ENCODE measurements around the gene FUT8.

Gene FUT8

GRCh38 chr14:65575389-65575788, 162.9 kb downstream of the FUT8 start:
- H3K36me3 ChIP-seq (ENCODE audit: insufficient read depth): no peaks in the 10 kb centered on the region

DNA sequence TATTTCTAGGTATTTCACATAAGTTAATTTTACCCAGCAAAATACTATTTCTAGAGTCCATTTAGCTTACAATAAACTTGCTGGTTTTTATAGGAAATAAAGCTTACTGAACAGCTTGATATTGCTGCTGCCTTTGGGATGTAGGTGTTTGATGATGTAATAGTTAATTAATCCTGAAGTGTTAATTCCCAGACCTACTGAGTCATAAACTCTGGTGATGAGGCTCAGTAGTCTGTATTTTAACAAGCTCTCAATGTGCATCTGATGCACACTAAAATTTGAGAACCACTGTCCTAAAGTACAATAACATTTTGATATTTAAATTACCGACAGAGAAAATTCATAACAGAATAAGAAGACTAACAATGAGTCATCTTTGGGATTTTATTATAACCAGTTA, 168.4 kb downstream of the FUT8 start:
- TF ChIP-seq, protein P1, sequence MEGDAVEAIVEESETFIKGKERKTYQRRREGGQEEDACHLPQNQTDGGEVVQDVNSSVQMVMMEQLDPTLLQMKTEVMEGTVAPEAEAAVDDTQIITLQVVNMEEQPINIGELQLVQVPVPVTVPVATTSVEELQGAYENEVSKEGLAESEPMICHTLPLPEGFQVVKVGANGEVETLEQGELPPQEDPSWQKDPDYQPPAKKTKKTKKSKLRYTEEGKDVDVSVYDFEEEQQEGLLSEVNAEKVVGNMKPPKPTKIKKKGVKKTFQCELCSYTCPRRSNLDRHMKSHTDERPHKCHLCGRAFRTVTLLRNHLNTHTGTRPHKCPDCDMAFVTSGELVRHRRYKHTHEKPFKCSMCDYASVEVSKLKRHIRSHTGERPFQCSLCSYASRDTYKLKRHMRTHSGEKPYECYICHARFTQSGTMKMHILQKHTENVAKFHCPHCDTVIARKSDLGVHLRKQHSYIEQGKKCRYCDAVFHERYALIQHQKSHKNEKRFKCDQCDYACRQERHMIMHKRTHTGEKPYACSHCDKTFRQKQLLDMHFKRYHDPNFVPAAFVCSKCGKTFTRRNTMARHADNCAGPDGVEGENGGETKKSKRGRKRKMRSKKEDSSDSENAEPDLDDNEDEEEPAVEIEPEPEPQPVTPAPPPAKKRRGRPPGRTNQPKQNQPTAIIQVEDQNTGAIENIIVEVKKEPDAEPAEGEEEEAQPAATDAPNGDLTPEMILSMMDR (conservative IDR thresholded peaks at IDR 0.05; ENCODE audit: low read depth, low read length): no peak
- Histone ChIP-seq H3K4me1 (ENCODE audit: low read depth, poor library complexity, severe bottlenecking) (no peaks in the 10 kb centered on the region), H3K4me3 (IDR thresholded peaks at IDR 0.05; ENCODE audit: insufficient read depth, low read depth, low read length) (no peak overlapping the region), H3K4me2 (no peak overlapping the region), H2AFZ (ENCODE audit: low read depth) (no peak overlapping the region), H3K79me2 (ENCODE audit: insufficient read depth, low read depth) (no peaks in the 10 kb centered on the region), H3K36me3 (ENCODE audit: insufficient read depth) (no peaks in the 10 kb centered on the region), H3K27ac (no peak overlapping the region), H3K9ac (no peak overlapping the region), H3K27me3 (ENCODE audit: insufficient read depth, low read depth) (no peaks in the 10 kb centered on the region), H4K20me1 (ENCODE audit: insufficient read depth) (no peaks in the 10 kb centered on the region)

More at GRCh38 chr14:65575389-65575788, 162.9 kb downstream of the FUT8 start:
- TF ChIP-seq, protein P1 (conservative IDR thresholded peaks at IDR 0.05; ENCODE audit: low read depth, low read length): no peak
- no peak overlapping the region for H3K27ac ChIP-seq
- H3K79me2 ChIP-seq (ENCODE audit: insufficient read depth, low read depth): no peaks in the 10 kb centered on the region
- no peak overlapping the region for H3K9ac ChIP-seq
- no peak overlapping the region for H2AFZ ChIP-seq (ENCODE audit: low read depth)
- no peaks in the 10 kb centered on the region for H4K20me1 ChIP-seq (ENCODE audit: insufficient read depth)
- H3K4me3 ChIP-seq (IDR thresholded peaks at IDR 0.05; ENCODE audit: insufficient read depth, low read depth, low read length): no peak overlapping the region
- no peaks in the 10 kb centered on the region for H3K4me1 ChIP-seq (ENCODE audit: low read depth, poor library complexity, severe bottlenecking)
- H3K4me2 ChIP-seq: no peak overlapping the region
- H3K27me3 ChIP-seq (ENCODE audit: insufficient read depth, low read depth): no peaks in the 10 kb centered on the region

GRCh38 chr14:65581378-65581777, 168.8 kb downstream of the FUT8 start:
- Histone ChIP-seq H3K79me2 (ENCODE audit: insufficient read depth, low read depth) (no peaks in the 10 kb centered on the region), H3K4me1 (ENCODE audit: low read depth, poor library complexity, severe bottlenecking) (no peaks in the 10 kb centered on the region), H3K36me3 (ENCODE audit: insufficient read depth) (no peaks in the 10 kb centered on the region), H4K20me1 (ENCODE audit: insufficient read depth) (no peaks in the 10 kb centered on the region), H2AFZ (ENCODE audit: low read depth) (no peak overlapping the region), H3K4me2 (no peak overlapping the region), H3K9ac (no peak overlapping the region), H3K27me3 (ENCODE audit: insufficient read depth, low read depth) (no peaks in the 10 kb centered on the region), H3K27ac (no peak overlapping the region), H3K4me3 (IDR thresholded peaks at IDR 0.05; ENCODE audit: insufficient read depth, low read depth, low read length) (no peak overlapping the region)
- TF ChIP-seq, protein P1 (conservative IDR thresholded peaks at IDR 0.05; ENCODE audit: low read depth, low read length): no peak

GRCh38 chr14:65581799-65582198, 169.3 kb downstream of the FUT8 start:
- Histone ChIP-seq H3K4me1 (ENCODE audit: low read depth, poor library complexity, severe bottlenecking) (no peaks in the 10 kb centered on the region), H3K27ac (no peak overlapping the region), H3K4me3 (IDR thresholded peaks at IDR 0.05; ENCODE audit: insufficient read depth, low read depth, low read length) (no peak overlapping the region), H4K20me1 (ENCODE audit: insufficient read depth) (no peaks in the 10 kb centered on the region), H3K79me2 (ENCODE audit: insufficient read depth, low read depth) (no peaks in the 10 kb centered on the region), H3K27me3 (ENCODE audit: insufficient read depth, low read depth) (no peaks in the 10 kb centered on the region), H3K4me2 (no peak overlapping the region), H3K9ac (no peak overlapping the region), H3K36me3 (ENCODE audit: insufficient read depth) (no peaks in the 10 kb centered on the region), H2AFZ (ENCODE audit: low read depth) (no peak overlapping the region)
- TF ChIP-seq, protein P1 (conservative IDR thresholded peaks at IDR 0.05; ENCODE audit: low read depth, low read length): no peak
